Astrocyte (in vitro differentiated cells and primary cell): ENCODE measurements around the gene PTPA. TPM values are rescaled to one million over a fixed set of nuclear protein-coding genes. Genes with fewer than 3 reads are reported as not detected.
A peak's percentile ranks its signal among the peaks of the same experiment; 100 is the strongest.

Experiments used
- DNase-seq: peaks from one replicate; pipeline ENCODE4 v3.0.0-alpha.2; 2010; ENCODE audit warnings: low read depth
- FAIRE-seq: peaks from 2 replicates; lab custom pipeline; 2011; peaks lifted over from hg19 to GRCh38; lab: Jason Lieb, UNC
- H2AFZ ChIP-seq: 2 replicates; pipeline ENCODE4 v1.6.0; 2012; ENCODE audit warnings: low read depth, low read length, inconsistent platforms
- H3K27ac ChIP-seq: 2 replicates; pipeline ENCODE4 v1.5.1; 2011; ENCODE audit warnings: low read depth, low read length, inconsistent platforms
- H3K27me3 ChIP-seq: 2 replicates; pipeline ENCODE4 v1.6.0; 2011; ENCODE audit warnings: low read length, inconsistent platforms; ENCODE audit not compliant: insufficient read depth
- H3K36me3 ChIP-seq: 2 replicates; pipeline ENCODE4 v1.5.1; 2011; ENCODE audit warnings: low read length, inconsistent platforms; ENCODE audit not compliant: insufficient read depth
- H3K4me1 ChIP-seq: 2 replicates; pipeline ENCODE4 v1.5.1; 2011; ENCODE audit warnings: low read length, inconsistent platforms; ENCODE audit not compliant: insufficient read depth
- H3K4me2 ChIP-seq: 2 replicates; pipeline ENCODE4 v1.6.0; 2012; ENCODE audit warnings: low read length, inconsistent platforms
- H3K4me3 ChIP-seq: 2 replicates; pipeline ENCODE4 v1.5.1; 2011; ENCODE audit warnings: low read depth, mild to moderate bottlenecking, low read length, inconsistent platforms; ENCODE audit not compliant: insufficient read depth
- H3K79me2 ChIP-seq: 2 replicates; pipeline ENCODE4 v1.6.0; 2012; ENCODE audit warnings: mild to moderate bottlenecking, low read length, inconsistent platforms; ENCODE audit not compliant: insufficient read depth
- H3K9ac ChIP-seq: 2 replicates; pipeline ENCODE4 v1.6.0; 2012; ENCODE audit warnings: mild to moderate bottlenecking, low read length, inconsistent platforms
- H3K9me3 ChIP-seq: 2 replicates; pipeline ENCODE4 v1.5.1; 2012; ENCODE audit warnings: low read depth, mild to moderate bottlenecking, low read length, inconsistent platforms; ENCODE audit not compliant: insufficient read depth
- H4K20me1 ChIP-seq: 2 replicates; pipeline ENCODE4 v1.6.0; 2012; ENCODE audit warnings: low read length, inconsistent platforms; ENCODE audit not compliant: insufficient read depth
- H3K27ac Mint-ChIP-seq: one replicate; pipeline ENCODE4 v1.8.0; 2021; ENCODE audit warnings: mild to moderate bottlenecking, mixed read lengths; ENCODE audit not compliant: unreplicated experiment
- H3K27me3 Mint-ChIP-seq: one replicate; pipeline ENCODE4 v1.8.0; 2021; ENCODE audit warnings: low read depth, mixed read lengths; ENCODE audit not compliant: unreplicated experiment
- H3K36me3 Mint-ChIP-seq: one replicate; pipeline ENCODE4 v1.8.0; 2021; ENCODE audit warnings: low read depth, mixed read lengths; ENCODE audit not compliant: unreplicated experiment
- H3K4me1 Mint-ChIP-seq: one replicate; pipeline ENCODE4 v1.8.0; 2021; ENCODE audit warnings: low read depth, mixed read lengths; ENCODE audit not compliant: unreplicated experiment
- H3K4me3 Mint-ChIP-seq: one replicate; pipeline ENCODE4 v1.8.0; 2021; ENCODE audit warnings: mild to moderate bottlenecking, moderate library complexity, mixed read lengths; ENCODE audit not compliant: unreplicated experiment
- H3K9me3 Mint-ChIP-seq: one replicate; pipeline ENCODE4 v1.8.0; 2021; ENCODE audit warnings: mild to moderate bottlenecking, mixed read lengths; ENCODE audit not compliant: unreplicated experiment
- EZH2 ChIP-seq: IDR thresholded peaks from 2 replicates; pipeline ENCODE4 v1.6.1; 2012; ENCODE audit warnings: mild to moderate bottlenecking, low read length, inconsistent platforms; ENCODE audit not compliant: insufficient read depth
- total RNA-seq: library from RNA; stranded (reverse); gene quantifications from 2 replicates; pipeline ENCODE4 v1.2.1, GENCODE V29; 2021
- TF ChIP-seq, protein P1 (sequence below): IDR thresholded peaks from 2 replicates; pipeline ENCODE4 v1.5.1; 2011; ENCODE audit warnings: low read depth, mild to moderate bottlenecking, inconsistent platforms, low read length, moderate library complexity; ENCODE audit not compliant: insufficient read depth

Gene PTPA
- total RNA-seq, 1 donor from 2014 or later: 122 TPM

GRCh38 chr9:129171993-129172751 lies 61.0 kb downstream of the PTPA start:
- H3K4me1 ChIP-seq: peaks cover 52% of the 10 kb centered on the region
- H3K4me1 Mint-ChIP-seq: peaks cover 32% of the 10 kb centered on the region
- H3K27me3 Mint-ChIP-seq: no peaks in the 10 kb centered on the region
- no peaks in the 10 kb centered on the region for H3K9me3 ChIP-seq
- FAIRE-seq: no peak
- TF ChIP-seq EZH2: no peak
- TF ChIP-seq, protein P1, sequence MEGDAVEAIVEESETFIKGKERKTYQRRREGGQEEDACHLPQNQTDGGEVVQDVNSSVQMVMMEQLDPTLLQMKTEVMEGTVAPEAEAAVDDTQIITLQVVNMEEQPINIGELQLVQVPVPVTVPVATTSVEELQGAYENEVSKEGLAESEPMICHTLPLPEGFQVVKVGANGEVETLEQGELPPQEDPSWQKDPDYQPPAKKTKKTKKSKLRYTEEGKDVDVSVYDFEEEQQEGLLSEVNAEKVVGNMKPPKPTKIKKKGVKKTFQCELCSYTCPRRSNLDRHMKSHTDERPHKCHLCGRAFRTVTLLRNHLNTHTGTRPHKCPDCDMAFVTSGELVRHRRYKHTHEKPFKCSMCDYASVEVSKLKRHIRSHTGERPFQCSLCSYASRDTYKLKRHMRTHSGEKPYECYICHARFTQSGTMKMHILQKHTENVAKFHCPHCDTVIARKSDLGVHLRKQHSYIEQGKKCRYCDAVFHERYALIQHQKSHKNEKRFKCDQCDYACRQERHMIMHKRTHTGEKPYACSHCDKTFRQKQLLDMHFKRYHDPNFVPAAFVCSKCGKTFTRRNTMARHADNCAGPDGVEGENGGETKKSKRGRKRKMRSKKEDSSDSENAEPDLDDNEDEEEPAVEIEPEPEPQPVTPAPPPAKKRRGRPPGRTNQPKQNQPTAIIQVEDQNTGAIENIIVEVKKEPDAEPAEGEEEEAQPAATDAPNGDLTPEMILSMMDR: no peak
- no peak overlapping the region for H3K27ac Mint-ChIP-seq
- H3K4me3 Mint-ChIP-seq: peak overlapping the region; percentile 45
- H3K36me3 Mint-ChIP-seq: peaks cover 2% of the 10 kb centered on the region
- H3K9ac ChIP-seq: no peak overlapping the region
- no peaks in the 10 kb centered on the region for H3K36me3 ChIP-seq
- H3K27ac ChIP-seq: no peak overlapping the region
- no peak overlapping the region for H3K4me3 ChIP-seq
- peaks cover 10% of the 10 kb centered on the region for H4K20me1 ChIP-seq
- H3K27me3 ChIP-seq: no peaks in the 10 kb centered on the region
- no peak overlapping the region for H3K4me2 ChIP-seq
- peaks cover 25% of the 10 kb centered on the region for H3K79me2 ChIP-seq
- H2AFZ ChIP-seq: no peak overlapping the region
- no peak for DNase-seq
- H3K9me3 Mint-ChIP-seq: no peaks in the 10 kb centered on the region

DNA sequence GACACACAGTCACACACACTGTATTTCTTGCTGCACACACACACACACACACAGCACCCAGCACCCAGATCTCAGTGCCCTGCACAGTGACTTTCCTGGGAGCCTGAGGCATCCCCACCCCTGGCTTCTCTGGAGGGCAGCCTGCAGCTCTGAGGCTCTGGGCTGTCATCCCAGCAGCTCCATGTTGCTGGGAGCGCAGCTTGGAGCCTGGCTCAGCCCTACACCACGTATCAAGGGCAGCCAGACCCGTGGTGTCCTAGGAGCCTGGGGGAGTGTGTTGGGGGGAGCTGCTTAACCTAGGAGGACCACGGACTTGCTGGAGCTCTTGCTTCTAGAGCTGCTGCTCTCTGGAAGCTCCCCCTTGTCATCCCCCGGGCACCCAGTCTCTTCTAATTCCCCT lies 61.6 kb downstream of the PTPA start:
- H3K4me3 Mint-ChIP-seq: peak overlapping the region; percentile 31
- H3K27ac Mint-ChIP-seq: peak overlapping the region; percentile 94

More for the DNA sequence above, 61.6 kb downstream of the PTPA start:
- Histone ChIP-seq H3K36me3 (no peaks in the 10 kb centered on the region), H3K4me1 (peaks cover 46% of the 10 kb centered on the region), H4K20me1 (peaks cover 14% of the 10 kb centered on the region), H3K27me3 (no peaks in the 10 kb centered on the region), H3K4me3 (no peak overlapping the region), H3K27ac (no peak overlapping the region), H3K4me2 (peak overlapping the region; percentile 89), H3K9ac (peak overlapping the region; percentile 96), H2AFZ (no peak overlapping the region), H3K79me2 (peaks cover 29% of the 10 kb centered on the region), H3K9me3 (no peaks in the 10 kb centered on the region)
- DNase-seq: no peak
- Mint-ChIP-seq H3K9me3 (no peaks in the 10 kb centered on the region), H3K36me3 (peaks cover 2% of the 10 kb centered on the region), H3K27me3 (no peaks in the 10 kb centered on the region), H3K4me1 (peaks cover 28% of the 10 kb centered on the region)
- no peak for FAIRE-seq
- TF ChIP-seq, protein P1: no peak
- TF ChIP-seq EZH2: no peak
